NCI-H1694 treated with DMSO at 0.1 percent for 48 hours (cell line): ENCODE data around the gene MBLAC2.

Source experiments
- DNase-seq: peaks from one replicate; lab custom pipeline; 2025; lab: John Stamatoyannopoulos, UW

Gene MBLAC2

DNA sequence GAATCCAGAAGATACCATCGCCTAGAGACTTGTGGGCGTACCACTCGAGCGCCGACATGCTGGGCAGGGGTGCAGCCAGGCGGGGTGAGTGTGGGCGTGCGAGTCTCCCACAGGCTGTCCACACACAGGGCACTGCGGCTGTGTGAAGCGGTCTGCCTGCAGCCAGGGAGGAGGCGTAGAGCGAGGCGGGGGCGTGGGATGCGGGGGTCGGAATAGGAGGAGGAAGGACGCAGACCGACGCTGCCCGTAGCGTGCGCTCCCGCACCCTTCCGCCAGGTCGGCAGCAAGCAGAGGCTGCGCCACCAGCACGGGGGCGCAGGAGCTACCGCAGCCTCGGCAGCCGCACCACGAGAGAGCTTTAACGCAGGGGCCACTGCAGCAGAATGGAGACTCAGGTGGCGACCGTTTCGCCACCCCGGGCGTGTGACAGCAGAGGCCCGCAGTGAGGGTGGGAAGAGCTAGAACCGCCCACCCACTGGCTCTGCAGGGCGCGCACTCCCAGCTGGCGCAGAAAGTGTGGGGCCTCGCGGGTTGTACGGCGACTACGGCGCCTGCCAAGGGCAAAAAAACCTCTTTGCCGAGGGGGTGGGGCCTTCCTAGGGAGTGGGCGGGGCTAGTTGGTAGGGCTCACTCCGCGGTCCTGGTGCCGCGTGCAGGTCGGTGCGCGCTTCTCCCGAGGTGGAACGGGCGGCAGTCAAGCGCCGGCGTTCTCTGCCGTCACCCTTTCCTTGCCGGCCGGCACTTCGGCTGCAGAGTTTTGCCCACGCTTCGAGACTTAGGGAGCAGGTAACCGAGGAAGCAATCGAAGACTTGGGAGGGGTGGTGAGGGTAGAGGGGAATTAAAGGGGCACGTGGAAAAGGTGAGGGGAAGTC lies at the start of gene MBLAC2, which contains the start of gene POLR3G:
Gene MBLAC2, minus strand, starts transcription at position 537 of the 873 bp plus-strand sequence. Its CDS starts 479 bp downstream, at position 58.
Gene POLR3G, plus strand, starts transcription at position 630 of the 873 bp plus-strand sequence. CDS start 10,704 bp downstream, outside the sequence.
- peak; percentile 69 for DNase-seq

DNA sequence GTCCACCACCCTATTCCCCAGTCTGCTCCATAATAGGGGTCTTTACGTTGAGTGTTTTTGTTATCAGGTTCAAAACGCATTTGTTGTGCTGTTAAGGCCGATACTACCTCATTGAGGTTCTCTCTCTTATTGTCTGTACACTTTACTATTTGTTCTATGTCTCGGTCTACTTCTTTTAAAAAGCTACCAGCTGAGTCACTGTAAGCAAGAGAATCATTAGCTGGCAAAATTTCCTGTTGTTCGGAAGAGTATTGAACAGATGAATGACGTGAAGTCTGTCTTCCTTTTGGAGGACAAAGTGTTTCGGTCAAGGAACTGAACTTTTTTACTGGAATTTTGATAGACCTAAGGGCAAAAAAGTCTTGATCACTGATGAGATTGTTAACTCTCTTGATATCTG lies 44.5 kb upstream of the MBLAC2 start:
- no peak for DNase-seq

DNA sequence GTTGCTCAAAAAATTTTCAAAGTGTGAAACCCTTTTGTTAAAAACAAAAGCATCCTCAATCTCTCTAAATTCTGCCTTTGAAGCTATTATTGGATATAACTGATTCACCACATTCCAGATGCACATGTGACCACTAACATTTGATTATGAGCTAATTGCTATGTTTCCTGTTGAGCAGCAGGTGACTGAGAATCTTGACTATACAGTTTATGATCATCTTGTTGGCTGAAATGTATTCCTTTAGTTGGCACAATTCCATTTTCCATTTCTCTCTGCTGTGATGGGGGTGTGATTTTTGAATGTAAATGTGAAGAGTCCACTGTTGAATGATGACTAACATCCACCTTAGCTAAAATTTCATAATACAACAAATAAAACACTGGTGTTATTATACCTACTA lies 44.1 kb upstream of the MBLAC2 start:
- DNase-seq, result no peak

DNA sequence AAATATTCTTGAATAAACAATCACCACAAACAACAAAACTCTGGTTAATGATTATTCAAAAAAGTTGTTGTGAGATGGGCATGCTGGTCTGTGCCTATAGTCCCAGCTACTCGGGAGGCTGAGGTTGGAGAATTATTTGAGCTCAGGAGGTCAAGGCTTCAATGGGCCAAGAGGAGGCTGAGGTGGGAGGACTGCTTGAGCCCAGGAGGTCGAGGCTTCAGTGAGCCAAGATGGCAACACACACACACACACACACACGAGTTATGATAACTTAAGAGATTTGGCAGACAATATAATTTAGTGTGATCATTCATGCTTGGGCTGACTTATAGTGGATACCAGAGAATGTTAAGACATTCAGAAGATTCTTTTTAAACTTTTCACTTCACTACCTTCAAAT lies 39.9 kb upstream of the MBLAC2 start:
- no peak for DNase-seq

DNA sequence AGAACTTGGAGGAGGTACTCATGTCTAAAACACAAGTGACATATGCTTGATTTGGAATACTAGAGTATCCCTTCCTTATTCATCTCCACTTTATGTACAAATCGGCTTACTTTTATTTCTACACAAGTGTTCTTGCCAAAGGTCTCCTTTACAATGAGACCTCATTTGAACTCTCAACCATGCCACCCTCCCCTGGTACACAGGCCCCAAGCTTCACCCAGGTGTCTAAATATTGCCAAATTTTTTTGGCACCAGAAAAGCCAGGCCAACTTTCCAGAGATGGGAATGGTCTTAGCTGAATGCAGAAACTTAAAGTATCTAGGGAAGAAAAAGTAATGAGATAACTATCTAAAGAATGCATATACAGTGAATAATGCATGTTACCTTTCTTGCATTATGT lies 35.9 kb upstream of the MBLAC2 start:
- DNase-seq, result no peak

DNA sequence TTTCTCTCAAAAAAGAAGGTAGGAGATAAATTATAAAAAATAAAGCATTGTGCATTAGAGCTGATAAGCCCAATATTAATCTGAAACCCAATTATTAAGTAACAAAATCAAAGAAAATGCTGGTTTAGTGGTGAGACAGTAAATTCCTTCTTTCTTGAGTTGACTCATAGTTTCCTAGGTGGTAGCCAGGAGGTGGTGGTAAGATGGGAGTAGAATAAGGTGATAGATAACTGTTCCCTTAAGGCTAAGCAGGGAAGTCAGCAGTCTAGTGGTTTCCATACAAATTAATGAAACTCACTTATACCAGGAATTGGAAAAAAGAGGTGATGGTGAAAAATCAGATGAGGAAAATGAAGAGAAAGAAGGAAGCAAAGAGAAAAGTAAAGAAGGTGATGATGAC lies 31.6 kb upstream of the MBLAC2 start:
- DNase-seq, result no peak

DNA sequence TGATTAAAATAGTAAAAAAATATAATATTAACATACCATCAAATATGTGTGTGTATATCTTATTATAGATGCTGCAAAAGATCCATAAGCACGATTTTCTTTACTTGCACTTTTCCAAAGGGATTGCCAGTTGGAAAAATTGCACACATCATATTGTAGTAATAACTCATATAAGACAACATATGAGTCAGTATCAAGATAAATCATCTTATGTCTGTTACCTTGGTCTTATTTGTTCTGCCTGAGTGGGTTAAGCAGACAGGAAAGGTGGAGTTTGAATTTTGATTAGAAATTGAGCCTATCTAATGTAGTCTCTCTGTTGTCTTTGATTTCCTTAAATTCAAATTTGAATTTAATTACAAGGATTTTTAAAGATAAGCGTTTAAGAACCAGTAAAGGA lies 30.2 kb upstream of the MBLAC2 start:
- no peak for DNase-seq

DNA sequence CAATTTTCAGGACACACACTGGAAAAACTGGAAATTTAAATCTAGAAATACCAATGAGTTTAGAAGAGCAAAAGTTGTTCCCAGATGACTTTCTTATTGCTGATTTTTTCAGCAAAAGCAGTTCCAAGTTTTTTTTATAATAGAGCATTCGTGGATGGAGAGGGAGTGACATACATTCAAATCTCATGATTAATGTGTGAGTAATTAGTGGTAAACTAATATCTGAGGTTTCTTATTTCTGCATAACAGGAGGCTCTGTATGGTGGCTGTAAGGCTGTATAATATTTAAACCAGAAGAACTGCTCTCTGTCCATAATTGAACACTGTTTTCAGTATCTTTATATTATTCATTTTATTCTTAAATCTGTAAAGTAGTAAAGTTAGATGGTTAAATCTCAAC lies 29.0 kb upstream of the MBLAC2 start:
- DNase-seq, result no peak

DNA sequence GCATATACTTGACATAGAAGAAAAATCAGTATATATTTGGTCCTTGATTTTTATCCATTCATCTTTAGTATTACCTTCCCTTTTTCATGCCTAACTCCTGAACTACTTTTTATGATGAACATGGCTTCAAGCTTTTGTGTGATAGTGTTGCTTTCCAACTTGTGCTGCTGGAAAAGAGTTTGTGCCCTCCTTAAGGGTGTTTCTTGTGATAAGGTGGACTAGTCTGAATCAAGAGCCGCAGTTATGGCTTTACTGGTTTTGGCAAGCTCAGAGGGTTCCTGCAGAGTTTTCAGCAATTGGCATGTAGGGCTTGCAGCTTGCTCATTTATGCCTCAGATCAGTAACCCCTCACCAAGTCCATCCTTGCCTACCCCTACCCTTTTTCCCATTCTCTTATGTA lies 20.6 kb upstream of the MBLAC2 start:
- no peak for DNase-seq

DNA sequence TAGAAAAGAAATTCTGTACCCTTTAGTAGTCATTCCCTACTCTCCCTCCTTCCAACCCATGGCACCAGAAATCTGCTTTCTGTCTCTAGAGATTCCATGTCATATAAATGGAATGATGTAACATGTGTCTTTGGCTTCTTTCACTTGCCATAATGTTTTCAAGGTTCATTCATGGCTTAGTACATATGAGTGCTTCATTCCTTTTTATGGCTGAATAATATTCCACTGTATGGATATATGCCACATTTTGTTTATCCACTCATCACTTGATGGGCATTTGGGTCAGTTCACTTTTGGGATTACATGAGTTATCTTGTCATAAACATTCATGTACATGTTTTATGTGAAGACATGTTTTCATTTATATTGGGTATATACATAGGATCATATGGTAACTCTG lies 19.5 kb upstream of the MBLAC2 start:
- no peak for DNase-seq

DNA sequence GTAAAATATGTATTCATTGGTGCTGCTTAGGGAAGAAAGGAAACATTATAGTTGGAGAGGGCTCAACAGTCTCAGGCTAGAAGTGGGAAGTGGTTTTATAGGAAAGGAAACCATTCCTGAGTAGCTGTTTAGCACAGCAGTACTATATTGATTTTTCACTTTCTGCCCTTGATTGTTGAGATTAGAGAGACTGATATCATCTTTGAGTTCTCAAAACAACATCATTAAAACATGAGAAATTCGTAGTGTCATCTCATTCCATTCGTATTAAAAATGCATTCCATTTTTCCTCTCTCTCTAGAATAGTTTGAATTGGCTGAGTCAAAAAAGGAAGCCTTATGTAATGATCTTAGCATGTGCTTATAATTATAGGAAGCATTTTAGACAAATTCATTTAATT lies 14.2 kb upstream of the MBLAC2 start:
- no peak for DNase-seq

DNA sequence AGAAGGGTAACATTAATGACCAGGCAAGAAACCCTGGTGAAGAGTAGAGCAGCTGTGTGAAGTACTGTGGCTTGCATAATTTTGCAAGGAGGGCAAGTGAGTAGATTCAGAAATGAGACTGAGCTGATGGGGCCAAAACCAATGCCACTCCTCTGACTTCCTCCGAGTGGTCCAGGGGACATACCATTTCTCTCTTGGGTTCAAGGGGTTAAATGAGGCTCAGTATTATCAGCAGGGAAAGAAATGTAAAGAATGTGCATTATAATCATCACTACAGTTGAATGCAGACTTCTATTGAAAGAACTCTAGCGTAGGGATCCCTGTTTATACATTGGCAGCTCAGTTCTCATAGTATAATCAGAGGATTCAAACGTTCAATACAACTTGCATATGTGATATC lies 10.0 kb upstream of the MBLAC2 start:
- DNase-seq, result no peak

DNA sequence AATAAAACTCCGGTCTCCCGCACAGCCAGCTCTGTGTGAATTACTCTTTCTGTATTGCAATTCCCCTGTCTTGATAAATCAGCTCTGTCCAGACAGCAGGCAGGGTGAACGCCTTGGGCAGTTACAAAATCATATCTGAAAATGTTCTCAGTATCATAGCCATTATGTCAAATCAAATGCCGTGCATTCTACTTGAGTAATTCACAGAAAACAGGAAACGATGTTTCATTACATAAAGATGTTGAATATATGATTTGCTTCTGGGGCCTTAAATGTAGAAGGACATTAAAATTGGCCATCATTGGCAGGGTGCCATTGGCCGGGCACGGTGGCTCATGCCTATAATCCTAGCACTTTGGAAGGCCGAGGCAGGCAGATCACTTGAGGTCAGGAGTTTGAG lies 8.6 kb upstream of the MBLAC2 start:
- DNase-seq, result no peak

DNA sequence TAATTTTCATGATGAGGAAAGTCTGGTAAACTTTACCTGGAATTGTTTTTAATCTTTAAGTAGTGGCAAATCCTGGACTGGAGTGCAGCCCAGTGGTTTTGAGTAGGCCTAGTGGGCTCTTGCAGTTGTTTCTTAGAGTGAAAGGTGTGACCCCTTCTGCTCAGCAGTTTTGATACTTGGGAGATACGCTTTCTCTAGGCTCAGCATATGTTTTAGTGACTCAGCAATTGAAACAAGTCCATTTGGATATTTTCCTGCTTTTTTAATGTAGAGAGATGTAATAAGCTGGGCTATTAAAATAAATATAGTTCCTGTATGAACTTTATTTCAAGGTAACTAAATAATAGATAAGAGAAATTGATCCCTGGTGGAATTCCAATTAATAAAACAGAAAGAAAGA lies 6.1 kb upstream of the MBLAC2 start:
- DNase-seq, result no peak

DNA sequence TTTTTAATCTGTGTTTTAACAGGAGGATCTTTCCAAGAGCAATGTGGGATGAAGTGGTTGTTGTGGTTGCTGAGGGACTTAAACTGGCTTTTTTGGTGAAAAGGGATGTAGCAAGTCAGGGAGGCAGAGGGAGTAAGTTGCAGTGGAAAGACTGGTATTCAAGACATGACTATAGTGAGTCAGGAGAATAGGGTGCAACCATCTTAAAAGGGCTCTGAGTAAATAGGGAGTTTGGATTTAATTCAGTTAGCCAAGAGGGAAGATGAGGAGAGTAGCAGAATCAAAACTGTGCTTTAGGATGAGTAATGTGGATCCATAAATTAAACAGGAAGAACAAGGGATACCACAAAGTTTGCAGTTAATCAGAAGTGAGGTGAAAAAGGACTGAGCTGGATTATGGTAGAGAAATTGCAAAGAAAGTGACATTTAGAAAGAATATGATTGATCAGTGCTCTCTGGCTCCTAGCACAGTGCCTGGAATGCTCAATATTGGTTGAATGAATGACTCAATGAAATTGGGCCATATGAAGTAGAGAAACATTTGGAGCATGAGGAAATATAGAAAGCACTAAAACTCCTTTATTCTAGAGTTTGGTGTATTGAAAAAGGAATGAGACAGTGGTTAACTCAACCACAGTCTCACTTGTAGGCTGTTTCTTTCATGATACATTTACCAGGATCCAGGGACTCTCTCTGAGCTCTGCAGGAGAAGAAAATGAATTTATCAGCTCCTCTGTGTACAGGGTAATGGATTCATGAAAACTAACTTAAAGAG lies 5.2 kb upstream of the MBLAC2 start:
- DNase-seq, result no peak

DNA sequence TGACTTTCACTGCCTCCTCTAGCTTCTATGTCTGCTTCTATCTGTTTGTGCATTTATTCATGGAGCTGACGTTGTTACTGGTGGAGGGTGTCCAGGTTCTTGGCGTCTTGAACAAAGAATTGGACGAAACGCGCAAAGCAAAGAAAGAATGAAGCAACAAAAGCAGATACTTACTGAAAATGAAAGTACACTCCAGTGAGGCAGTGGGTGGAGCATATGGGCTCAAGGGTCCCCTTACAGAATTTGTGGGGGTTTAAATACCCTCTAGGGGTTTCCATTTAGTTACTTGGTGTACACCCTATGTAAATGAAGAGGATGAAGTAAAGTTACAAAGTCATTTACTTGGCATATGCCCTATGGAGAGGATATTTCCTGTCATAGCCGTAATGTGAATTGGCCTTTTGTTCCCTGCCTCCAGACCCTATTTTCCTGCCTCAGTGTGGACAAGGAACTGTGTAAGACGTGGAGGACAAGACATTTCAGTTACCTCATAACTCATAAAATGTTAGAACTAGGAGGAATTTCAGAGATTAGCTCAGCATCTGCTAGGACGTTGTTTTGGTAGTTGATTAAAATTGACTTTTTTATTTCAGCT lies 3.1 kb upstream of the MBLAC2 start:
- DNase-seq, result no peak

DNA sequence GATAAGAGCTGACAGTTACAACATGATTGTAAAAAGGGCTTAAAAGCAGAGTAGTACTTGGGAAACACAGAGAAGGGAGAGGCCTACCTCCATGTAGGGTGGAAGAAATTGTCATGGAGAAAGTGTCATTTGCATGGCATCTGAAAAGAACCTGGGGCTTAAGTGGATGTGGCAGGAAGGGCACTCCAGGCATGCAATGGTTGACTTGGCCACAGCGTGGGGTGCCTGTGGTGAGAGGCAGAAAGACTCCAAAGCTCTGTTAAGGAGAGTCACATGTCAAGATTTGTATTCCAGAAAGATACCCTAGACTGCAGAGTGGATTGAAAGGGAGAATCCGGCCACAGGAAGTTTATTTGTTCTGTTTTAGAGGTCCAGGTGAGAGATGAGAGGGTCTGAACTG lies 2.5 kb upstream of the MBLAC2 start:
- DNase-seq, result no peak

DNA sequence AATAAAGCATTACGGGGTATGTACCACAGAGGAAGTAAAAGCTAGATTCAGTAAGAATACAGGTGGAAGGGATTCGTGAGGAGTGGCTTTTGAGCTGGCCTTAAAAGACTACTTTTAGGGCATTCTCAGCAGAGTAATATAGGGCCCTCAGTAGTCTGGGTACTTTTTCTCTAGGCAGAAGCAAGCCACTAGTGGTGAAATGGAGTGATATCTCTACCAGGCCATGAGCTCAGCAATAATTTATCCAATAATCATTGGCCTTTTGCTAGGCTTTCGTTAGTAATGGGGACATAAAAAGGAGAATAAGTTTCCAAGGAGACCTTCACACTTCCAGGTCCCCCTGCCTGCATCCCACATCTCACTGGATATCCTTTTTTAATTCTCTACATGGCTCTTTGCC lies 1.8 kb upstream of the MBLAC2 start:
- no peak for DNase-seq

DNA sequence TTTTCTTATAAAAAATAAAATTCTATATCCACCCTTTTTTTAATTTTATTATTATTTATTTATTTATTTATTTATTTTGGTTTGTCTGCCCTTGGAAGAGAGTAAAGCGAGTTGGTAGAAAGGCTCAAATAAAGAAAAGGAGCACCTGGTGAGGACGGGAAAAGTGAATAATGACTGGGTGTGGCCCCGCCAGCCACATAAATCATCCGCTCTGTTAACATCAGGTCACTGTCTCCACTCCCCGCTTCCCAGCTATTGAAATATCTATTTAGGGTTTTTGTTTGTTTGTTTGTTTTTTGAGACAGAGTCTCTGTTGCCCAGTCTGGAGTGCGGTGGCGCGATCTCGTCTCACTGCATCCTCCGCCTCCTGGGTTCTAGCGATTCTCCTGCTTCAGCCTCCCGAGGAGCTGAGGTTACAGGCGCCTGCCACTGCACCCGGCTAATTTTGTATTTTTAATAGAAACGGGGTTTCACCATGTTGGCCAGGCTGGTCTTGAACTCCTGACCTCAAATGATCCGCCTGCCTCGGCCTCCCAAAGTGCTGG lies 937 bp upstream of the MBLAC2 start:
- no peak for DNase-seq

DNA sequence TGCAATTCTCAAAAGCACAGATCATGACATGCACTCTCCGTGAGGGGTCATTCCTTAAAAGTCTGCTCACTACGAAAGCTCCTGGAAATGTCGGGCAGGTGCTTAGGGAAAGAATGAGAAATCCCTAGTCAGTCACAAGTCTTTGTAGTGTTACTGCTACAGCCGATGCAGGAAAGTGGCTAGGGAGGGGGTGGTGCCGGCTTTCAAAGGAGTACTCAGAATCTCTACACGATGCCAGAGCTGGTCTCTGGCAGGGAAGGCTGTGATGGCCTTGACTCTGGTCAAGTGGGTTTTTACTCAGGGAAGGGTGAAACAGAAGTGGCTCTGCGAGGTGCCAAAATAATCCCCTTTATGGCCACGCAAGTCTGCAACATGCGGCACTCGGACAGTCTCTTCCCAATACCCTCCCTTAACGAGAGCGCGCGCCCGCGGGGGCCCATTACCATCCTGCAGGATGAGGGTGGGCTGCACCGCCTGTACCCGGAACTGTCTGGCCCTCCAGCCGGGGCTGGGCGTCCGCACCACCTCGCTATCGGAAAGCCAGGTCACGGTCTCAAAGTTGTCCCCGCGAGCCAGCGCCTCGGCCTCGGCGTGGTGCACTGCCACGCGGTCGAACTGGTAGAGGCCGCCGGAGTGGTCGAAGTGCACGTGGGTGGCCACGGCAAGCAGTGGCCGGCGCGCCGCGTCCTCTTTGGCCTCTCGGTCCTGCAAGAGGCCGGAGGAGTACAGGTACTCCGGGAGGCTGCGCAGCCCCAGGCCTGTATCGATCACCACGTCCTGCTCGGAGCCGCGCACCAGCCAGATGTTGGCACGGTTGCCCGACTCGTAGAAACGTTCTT lies 956 bp downstream of the MBLAC2 start:
- peak; percentile 25 for DNase-seq

DNA sequence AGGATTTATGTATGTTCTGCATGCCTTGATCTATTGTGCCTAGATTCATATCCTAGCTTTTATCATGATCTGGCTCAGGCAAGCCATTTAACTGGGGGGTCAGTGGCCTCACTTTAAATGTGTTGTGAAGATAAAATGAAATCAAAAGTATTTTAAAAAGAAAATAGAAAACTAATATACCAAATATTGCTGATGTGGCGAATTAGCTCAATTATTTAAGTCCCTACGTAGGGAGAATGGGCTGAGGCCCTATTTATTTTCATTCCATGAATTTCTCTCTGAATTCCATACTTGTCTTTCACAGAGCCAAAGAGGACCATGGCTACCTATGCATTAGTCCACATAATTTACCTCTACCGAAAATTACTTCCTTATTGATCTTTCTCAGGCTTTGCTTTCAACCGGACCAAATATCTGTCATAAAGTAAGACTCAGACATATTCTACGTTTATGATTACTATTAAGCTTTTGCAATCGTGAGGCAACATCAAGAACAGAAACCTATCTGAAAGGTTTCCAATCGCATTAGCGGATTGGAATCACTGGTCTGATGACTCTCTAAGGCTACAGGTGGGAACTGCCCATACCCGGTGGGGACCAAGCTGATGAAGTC lies 1.7 kb downstream of the MBLAC2 start:
- DNase-seq, result no peak
